GM21381 (cell line): Measurements from ENCODE around the gene MVD.

Source experiments
- ATAC-seq: cut with Tn5 transposase; IDR thresholded peaks from one replicate; pipeline ENCODE4 v1.9.1; 2021; ENCODE audit warnings: mild to moderate bottlenecking, moderate library complexity; ENCODE audit not compliant: unreplicated experiment

Gene MVD

DNA sequence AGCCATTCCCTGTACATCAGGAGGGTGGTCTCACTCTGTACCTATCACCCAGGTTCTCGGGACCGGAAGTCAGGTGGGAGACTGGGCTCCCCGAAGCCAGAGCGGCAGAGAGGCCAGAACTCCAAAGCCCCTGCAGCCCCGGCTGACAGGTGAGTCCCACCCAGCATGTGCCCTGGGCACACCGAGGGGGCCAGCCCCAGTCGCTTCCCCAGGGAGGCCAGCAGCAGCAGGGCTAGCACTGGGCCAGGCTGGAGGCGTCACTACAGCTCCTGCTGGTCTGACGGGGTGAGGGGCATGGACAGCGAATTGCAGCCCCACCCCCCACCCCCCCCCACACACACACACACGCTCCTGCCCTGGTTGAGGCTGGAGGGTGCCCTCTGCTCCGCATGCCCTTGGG, 32.5 kb downstream of the MVD start:
- ATAC-seq = no peak

DNA sequence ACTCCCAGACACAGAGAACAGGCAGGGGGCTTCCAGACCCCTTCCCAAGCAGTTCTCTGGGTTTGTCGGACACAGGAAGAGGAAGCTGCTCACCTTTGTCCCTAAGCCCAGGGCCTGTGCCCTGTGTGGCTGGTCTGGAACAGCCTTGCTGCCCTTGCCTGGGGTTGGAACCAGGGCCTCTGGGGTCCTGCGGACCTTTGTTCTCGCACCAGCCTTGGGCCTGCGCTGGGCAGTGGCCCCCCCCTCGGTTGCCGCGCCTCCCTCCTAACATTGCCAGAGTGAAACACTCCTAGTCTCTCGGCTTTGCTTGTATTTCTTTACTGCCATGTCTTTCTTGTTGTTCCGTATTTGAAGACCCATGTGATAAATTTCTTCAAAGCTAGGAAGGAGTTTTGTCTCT, 33.1 kb downstream of the MVD start:
- no peak for ATAC-seq

DNA sequence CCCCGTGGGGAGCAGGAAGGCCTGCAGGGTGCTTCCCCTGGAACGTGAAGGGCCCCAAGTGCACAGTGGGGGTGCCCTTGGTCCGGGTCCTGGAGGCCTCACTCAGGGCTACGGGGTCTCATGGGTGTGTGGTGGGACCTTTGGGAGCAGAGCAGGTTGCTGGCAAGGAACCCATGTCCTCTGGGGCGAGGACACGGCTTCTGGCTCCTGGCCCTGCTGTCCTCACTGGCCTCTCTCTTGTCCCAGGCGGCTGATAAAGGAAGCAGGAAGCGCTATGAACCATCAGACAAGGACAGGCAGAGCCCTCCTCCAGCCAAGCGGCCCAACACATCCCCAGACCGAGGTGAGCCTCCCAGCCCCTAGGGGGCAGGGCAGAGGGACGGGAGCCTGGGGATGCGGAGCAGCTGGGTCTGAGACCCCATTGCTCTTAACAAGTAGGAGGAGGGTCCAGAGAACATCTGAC, 34.3 kb downstream of the MVD start:
- no peak for ATAC-seq

DNA sequence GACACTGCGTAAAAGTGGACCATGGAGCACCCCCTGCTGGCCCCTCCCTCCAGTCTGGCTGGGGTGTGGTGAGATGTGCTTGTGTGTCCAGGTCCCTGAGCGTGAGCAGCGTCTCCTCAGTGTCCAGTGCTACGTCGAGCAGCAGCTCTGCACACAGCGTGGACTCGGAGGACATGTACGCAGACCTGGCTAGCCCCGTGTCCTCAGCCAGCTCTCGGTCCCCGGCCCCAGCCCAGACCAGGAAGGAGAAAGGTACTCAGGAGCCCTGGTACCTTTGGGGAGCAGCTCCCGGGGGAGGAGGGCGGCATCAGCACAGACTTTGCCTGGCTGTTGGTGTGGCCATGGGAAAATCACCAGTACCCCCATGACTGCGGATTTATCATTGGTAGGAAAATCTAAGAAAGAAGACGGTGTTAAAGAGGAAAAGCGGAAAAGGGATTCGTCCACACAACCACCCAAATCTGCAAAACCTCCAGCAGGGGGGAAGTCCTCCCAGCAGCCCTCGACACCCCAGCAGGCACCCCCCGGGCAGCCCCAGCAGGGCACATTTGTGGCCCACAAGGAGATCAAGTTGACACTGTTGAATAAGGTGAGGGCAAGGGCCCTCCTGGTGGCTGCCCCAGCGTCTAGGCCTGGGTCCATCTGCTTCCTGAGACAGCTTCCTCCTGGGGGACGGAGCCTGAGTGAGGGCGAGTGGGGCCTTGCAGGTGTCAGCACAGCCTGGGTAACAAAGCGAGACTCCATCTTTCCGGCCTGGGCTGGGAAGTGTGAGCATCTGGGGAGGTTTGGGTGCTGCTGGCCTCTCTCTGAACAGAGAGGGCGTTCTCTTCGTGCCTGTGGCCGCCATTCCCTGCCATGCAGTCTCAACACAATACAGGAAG, 35.1 kb downstream of the MVD start:
- no peak for ATAC-seq

DNA sequence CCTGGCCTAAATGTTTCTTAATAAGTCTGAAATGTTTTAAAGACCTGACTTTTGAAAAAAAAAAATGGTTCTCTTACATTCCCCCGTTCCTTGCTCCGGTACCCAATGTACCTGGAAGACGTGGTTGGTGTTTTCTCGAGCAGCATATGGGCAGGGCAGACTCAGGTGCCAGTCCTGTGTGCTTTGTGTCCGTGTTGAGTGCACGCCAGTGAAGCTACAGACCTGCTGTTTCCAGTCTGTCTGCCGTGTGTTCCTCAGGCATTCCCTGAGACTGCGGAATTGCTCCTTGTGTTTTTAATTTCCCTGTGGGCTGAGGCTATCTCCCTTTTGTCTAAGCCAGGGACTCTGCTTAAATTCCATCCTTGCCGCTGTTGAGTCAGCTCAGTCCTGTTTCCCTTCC, 36.2 kb downstream of the MVD start:
- no peak for ATAC-seq

DNA sequence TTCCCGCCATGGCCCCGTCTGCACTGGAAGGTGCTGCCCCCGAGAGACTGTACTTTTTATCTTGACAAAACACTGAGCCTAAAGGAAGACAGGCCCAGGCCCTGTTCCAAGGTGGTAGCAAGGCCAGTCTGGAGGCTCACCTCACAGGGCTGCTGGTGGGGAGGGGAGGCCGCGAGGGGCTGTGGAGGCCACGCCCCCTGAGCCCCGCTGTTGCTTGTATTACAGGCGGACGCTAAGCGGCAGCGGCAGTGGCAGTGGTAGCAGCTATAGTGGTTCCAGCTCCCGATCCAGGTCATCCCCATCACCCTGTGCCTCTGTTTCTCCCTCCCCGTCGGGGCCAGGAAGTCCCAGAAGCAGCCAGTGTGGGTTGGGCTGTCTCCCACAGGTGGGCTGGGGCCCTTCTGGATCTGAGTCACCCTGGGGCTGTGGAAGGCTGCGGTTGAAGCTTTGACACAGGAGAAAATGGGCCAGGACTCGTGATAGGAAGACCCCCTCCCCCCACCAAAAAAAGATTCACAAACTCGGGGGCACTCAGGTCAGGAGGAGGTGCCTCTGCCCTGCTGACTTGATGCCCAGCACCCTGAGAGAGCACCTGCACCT, 37.8 kb downstream of the MVD start:
- no peak for ATAC-seq

- no peak for ATAC-seq
Observed at GRCh38 chr16:88624481-88624880, 38.4 kb downstream of the MVD start.

- ATAC-seq = no peak
Observed at GRCh38 chr16:88623858-88624257, 39.0 kb downstream of the MVD start.

DNA sequence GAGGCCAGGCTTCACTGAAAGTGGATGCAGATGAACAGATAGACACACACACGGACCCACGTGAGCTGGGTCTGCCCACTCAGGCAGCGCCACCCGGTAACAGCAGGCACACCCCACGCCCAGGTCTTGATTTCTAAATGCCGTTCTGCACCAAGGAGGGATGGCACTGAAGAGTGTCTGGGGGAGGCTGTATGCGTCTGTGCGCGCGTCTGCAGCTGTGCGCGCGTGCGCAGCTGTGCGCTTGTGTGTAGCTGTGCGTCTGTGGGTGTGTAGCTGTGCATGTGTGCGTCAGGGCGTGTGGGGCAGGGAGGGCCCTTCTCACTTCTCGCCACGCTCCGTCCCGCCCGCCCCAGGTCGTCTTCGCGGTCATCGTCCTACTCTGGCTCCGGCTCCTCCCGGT, 40.0 kb downstream of the MVD start:
- ATAC-seq = no peak

DNA sequence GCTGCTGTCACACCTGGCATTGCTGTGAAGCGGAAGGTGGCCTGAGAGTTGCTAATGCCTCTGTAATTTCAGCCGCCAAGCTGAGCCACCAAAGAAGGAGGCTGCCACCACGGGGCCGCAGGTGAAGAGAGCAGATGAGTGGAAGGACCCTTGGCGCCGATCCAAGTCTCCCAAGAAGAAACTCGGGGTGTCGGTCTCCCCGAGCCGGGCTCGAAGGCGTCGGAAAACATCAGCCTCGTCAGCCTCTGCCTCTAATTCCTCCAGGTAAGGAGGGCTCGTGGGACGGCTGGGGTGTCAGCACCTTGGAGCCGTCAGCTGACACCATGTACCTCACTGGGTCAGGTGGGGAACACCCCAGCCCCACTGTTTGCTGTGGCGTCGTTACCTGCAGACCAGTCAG, 40.8 kb downstream of the MVD start:
- no peak for ATAC-seq

GRCh38 chr16:88619859-88620815, 42.8 kb downstream of the MVD start:
- ATAC-seq = no peak

DNA sequence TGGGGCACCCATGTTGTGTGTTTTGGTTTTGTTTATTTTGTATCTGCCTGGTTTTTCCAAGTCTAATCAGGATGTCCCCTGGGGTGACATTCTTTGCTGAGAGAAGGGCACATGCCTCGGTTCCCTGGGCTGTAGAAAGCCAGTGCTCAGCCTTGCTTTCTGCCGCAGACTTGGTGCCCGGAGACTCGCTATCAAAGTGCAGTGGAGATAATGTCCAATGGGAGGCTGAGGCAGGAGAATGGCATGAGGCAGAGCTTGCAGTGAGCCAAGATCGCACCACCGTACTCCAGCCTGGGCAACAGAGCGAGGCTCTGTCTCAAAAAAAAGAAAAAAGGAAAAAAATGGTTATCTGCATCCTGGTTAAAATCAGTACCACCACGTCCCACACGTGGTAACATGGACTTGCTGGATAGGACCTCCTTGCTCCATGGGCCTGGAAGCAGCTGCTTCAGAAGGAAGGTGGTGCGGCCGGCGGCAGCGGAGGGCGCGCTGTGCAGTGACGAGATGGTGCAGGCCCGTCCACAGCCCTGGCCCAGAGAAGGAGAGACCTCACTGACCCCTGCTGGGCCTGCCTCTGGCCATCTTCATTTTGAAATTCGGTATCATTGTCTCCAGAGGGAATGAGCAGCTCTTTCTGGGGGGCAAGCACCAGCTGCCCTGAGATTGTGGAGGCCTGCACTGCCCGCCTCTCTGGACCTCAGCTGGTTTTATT, 43.8 kb downstream of the MVD start:
- ATAC-seq = no peak

GRCh38 chr16:88618182-88618955, 44.5 kb downstream of the MVD start:
- no peak for ATAC-seq

DNA sequence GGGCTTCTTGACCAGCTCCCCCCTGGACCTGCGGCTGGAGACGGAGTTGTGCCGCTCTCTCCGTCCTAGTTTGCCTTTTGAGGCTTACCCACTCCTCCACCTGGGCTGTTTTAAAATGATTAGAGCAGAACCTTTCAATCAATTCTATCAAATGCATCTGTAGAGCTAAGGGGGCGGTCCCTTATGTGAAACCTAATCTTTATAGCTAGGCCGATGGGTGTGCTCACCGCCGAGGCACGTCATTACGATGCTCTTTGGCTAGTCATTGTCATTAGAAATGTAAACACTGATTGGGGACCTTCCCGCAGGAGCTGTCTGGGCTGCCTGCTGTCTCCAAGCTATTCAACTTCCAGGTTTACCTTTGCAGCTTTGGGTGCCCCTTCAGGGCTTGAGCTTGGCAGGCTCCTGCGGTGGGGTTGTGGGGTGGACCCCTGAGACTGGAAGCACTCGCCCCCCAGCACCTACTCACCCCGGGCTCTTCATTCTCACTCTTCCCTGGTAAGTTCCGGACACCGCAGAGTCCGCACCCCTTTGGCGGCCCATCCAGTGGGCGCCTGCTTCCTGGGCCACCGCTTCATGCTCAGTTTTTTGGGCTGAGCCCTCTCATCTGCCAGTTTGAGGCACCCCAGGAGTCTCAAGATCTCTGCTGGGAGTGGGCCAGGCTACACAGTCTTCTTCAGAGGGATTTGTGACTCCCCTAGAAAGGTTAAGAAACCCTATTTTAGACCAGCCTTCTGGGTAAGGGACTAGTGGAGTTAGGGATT, 45.4 kb downstream of the MVD start:
- ATAC-seq = no peak

- no peak for ATAC-seq
Observed at GRCh38 chr16:88616736-88617135, 46.2 kb downstream of the MVD start.

- no peak for ATAC-seq
Observed at GRCh38 chr16:88616320-88616719, 46.6 kb downstream of the MVD start.

- ATAC-seq = no peak
Observed at GRCh38 chr16:88614818-88615580, 47.9 kb downstream of the MVD start.
